Putamen (tissue), 1 donor: ENCODE results near the gene IRS1.

Source experiments
- DNase-seq: peaks from one replicate; pipeline ENCODE4 v3.0.0-alpha.2; 2016; ENCODE audit warnings: low spot score

The IRS1 gene

GRCh38 chr2:226684563-226684959, 115.1 kb downstream of the IRS1 start:
- DNase-seq = no peak

- no peak for DNase-seq
Measured at GRCh38 chr2:226683944-226684562, 115.6 kb downstream of the IRS1 start.

GRCh38 chr2:226683196-226683595, 116.4 kb downstream of the IRS1 start:
- no peak for DNase-seq
